Stimulated activated naive B cell treated with anti-CD40 and anti-IgM and Interleukin-4, amounts not matched to agents 10 μg/mL and 1 μg/mL and 100 μg/mL, for 72 hours (primary cell): ENCODE measurements around the gene FBLN7.

Experiments used
- ATAC-seq, 2 donors: fragments of 150-1000 bp; cut with Tn5 transposase; replicated peaks; 2 replicates each; pipeline ENCODE4 v1.10.0; 2021; ENCODE audit warnings: moderate library complexity in 1 of 2
- DNase-seq: peaks from one replicate; pipeline ENCODE4 v3.0.0; 2021
- H3K27ac Mint-ChIP-seq: one replicate; pipeline ENCODE4 v1.8.0; 2022; ENCODE audit warnings: mild to moderate bottlenecking, mixed read lengths
- H3K27me3 Mint-ChIP-seq, 2 donors: one replicate each; pipeline ENCODE4 v1.8.0; 2022; ENCODE audit warnings: mixed read lengths in 2 of 2
- H3K36me3 Mint-ChIP-seq, 2 donors: one replicate each; pipeline ENCODE4 v1.8.0; 2022; ENCODE audit warnings: mixed read lengths in 2 of 2, mild to moderate bottlenecking in 1 of 2
- H3K4me1 Mint-ChIP-seq, 2 donors: one replicate each; pipeline ENCODE4 v1.8.0; 2022; ENCODE audit warnings: mixed read lengths in 2 of 2, mild to moderate bottlenecking in 1 of 2
- H3K4me3 Mint-ChIP-seq, 2 donors: one replicate each; pipeline ENCODE4 v1.8.0; 2022; ENCODE audit warnings: mild to moderate bottlenecking in 2 of 2, mixed read lengths in 2 of 2, moderate library complexity in 1 of 2
- H3K9me3 Mint-ChIP-seq, 2 donors: one replicate each; pipeline ENCODE4 v1.8.0; 2022; ENCODE audit warnings: mixed read lengths in 2 of 2, mild to moderate bottlenecking in 1 of 2

Gene FBLN7

GRCh38 chr2:112174383-112174782 lies 36.2 kb downstream of the FBLN7 start:
- Mint-ChIP-seq H3K4me3 (no peak overlapping the region), H3K27me3 (peaks cover 17 to 30% of the 10 kb centered on the region in 2 donors), H3K36me3 (no peaks in the 10 kb centered on the region), H3K27ac (no peak overlapping the region), H3K4me1 (peaks cover 0 to 1% of the 10 kb centered on the region in 2 donors), H3K9me3 (no peaks in the 10 kb centered on the region)
- ATAC-seq (no peak), DNase-seq (no peak)

GRCh38 chr2:112175333-112175732 lies 37.1 kb downstream of the FBLN7 start:
- peaks cover 26 to 34% of the 10 kb centered on the region in 2 donors for H3K27me3 Mint-ChIP-seq
- H3K4me1 Mint-ChIP-seq = peaks cover 0 to 1% of the 10 kb centered on the region in 2 donors
- peaks cover 0 to under 1% of the 10 kb centered on the region in 2 donors for H3K9me3 Mint-ChIP-seq
- no peak for ATAC-seq
- no peak overlapping the region for H3K4me3 Mint-ChIP-seq
- no peaks in the 10 kb centered on the region for H3K36me3 Mint-ChIP-seq
- no peak overlapping the region for H3K27ac Mint-ChIP-seq
- no peak for DNase-seq

- ATAC-seq (no peak), DNase-seq (no peak)
- H3K4me1 Mint-ChIP-seq = peaks cover 0 to 1% of the 10 kb centered on the region in 2 donors
- H3K36me3 Mint-ChIP-seq = no peaks in the 10 kb centered on the region
- peaks cover 32 to 42% of the 10 kb centered on the region in 2 donors for H3K27me3 Mint-ChIP-seq
- peaks cover 0 to 2% of the 10 kb centered on the region in 2 donors for H3K9me3 Mint-ChIP-seq
- H3K27ac Mint-ChIP-seq = no peak overlapping the region
- H3K4me3 Mint-ChIP-seq = no peak overlapping the region
Measured at GRCh38 chr2:112175958-112176573, 37.9 kb downstream of the FBLN7 start.

GRCh38 chr2:112181571-112182290 lies 43.5 kb downstream of the FBLN7 start:
- H3K4me1 Mint-ChIP-seq = peaks cover 8 to 9% of the 10 kb centered on the region in 2 donors

GRCh38 chr2:112182581-112183034 lies 44.4 kb downstream of the FBLN7 start:
- DNase-seq (no peak), ATAC-seq (peak; percentile 31 to 60)
- H3K4me1 Mint-ChIP-seq = peaks cover 11 to 14% of the 10 kb centered on the region in 2 donors
- no peaks in the 10 kb centered on the region for H3K36me3 Mint-ChIP-seq
- no peak overlapping the region for H3K4me3 Mint-ChIP-seq
- H3K27me3 Mint-ChIP-seq = peaks cover 32 to 65% of the 10 kb centered on the region in 2 donors
- no peak overlapping the region for H3K27ac Mint-ChIP-seq
- peaks cover 4 to 7% of the 10 kb centered on the region in 2 donors for H3K9me3 Mint-ChIP-seq

More at GRCh38 chr2:112181571-112182290, 43.5 kb downstream of the FBLN7 start:
- H3K36me3 Mint-ChIP-seq = no peaks in the 10 kb centered on the region
- no peak for DNase-seq
- H3K4me3 Mint-ChIP-seq = no peak overlapping the region
- H3K27ac Mint-ChIP-seq = no peak overlapping the region
- peak; percentile 59 to 74 for ATAC-seq
- H3K27me3 Mint-ChIP-seq = peaks cover 32 to 72% of the 10 kb centered on the region in 2 donors
- H3K9me3 Mint-ChIP-seq = peaks cover 0 to 2% of the 10 kb centered on the region in 2 donors

- Mint-ChIP-seq H3K9me3 (peaks cover 4 to 7% of the 10 kb centered on the region in 2 donors), H3K27me3 (peaks cover 24 to 56% of the 10 kb centered on the region in 2 donors), H3K4me3 (no peak overlapping the region), H3K27ac (peak overlapping the region; percentile 48), H3K4me1 (peaks cover 18 to 23% of the 10 kb centered on the region in 2 donors), H3K36me3 (no peaks in the 10 kb centered on the region)
- ATAC-seq (no peak), DNase-seq (no peak)
Measured at GRCh38 chr2:112183327-112184025, 45.3 kb downstream of the FBLN7 start.

GRCh38 chr2:112184121-112184520 lies 45.9 kb downstream of the FBLN7 start:
- Mint-ChIP-seq H3K27ac (peak overlapping the region; percentile 48), H3K4me1 (peaks cover 23 to 29% of the 10 kb centered on the region in 2 donors), H3K27me3 (peaks cover 18 to 50% of the 10 kb centered on the region in 2 donors), H3K4me3 (no peak overlapping the region), H3K9me3 (peaks cover 4 to 7% of the 10 kb centered on the region in 2 donors), H3K36me3 (no peaks in the 10 kb centered on the region)
- ATAC-seq = no peak
- DNase-seq = no peak

- Mint-ChIP-seq H3K36me3 (no peaks in the 10 kb centered on the region), H3K4me1 (peaks cover 25 to 32% of the 10 kb centered on the region in 2 donors), H3K27me3 (peaks cover 8 to 40% of the 10 kb centered on the region in 2 donors), H3K27ac (no peak overlapping the region), H3K9me3 (peaks cover 4 to 7% of the 10 kb centered on the region in 2 donors), H3K4me3 (no peak overlapping the region)
- DNase-seq (no peak), ATAC-seq (no peak)
Measured at GRCh38 chr2:112185131-112185530, 46.9 kb downstream of the FBLN7 start.

- Mint-ChIP-seq H3K9me3 (peaks cover 2 to 7% of the 10 kb centered on the region in 2 donors), H3K27ac (peak overlapping the region; percentile 91), H3K4me1 (peaks cover 25 to 29% of the 10 kb centered on the region in 2 donors), H3K27me3 (peaks cover 0 to 21% of the 10 kb centered on the region in 2 donors), H3K36me3 (no peaks in the 10 kb centered on the region), H3K4me3 (no peak overlapping the region)
- DNase-seq = no peak
- ATAC-seq = no peak
Measured at GRCh38 chr2:112187046-112187715, 49.0 kb downstream of the FBLN7 start.

GRCh38 chr2:112187805-112188596 lies 49.8 kb downstream of the FBLN7 start:
- Mint-ChIP-seq H3K27ac (peak overlapping the region; percentile 91), H3K4me1 (peaks cover 24 to 29% of the 10 kb centered on the region in 2 donors), H3K4me3 (peak overlapping the region; percentile 15 to 23), H3K9me3 (peaks cover 2 to 7% of the 10 kb centered on the region in 2 donors), H3K27me3 (peaks cover 0 to 13% of the 10 kb centered on the region in 2 donors), H3K36me3 (no peaks in the 10 kb centered on the region)
- ATAC-seq (peak; percentile 92 to 94), DNase-seq (peak; percentile 25)

- Mint-ChIP-seq H3K27me3 (peaks cover 0 to 3% of the 10 kb centered on the region in 2 donors), H3K4me1 (peaks cover 21 to 23% of the 10 kb centered on the region in 2 donors), H3K36me3 (no peaks in the 10 kb centered on the region), H3K9me3 (peaks cover 2 to 7% of the 10 kb centered on the region in 2 donors), H3K4me3 (no peak overlapping the region), H3K27ac (peak overlapping the region; percentile 91)
- no peak for DNase-seq
- ATAC-seq = no peak
Measured at GRCh38 chr2:112189001-112189556, 50.9 kb downstream of the FBLN7 start.

- DNase-seq (no peak), ATAC-seq (no peak)
- Mint-ChIP-seq H3K36me3 (no peaks in the 10 kb centered on the region), H3K9me3 (no peaks in the 10 kb centered on the region), H3K4me1 (peaks cover 2 to 14% of the 10 kb centered on the region in 2 donors), H3K27ac (no peak overlapping the region), H3K4me3 (no peak overlapping the region), H3K27me3 (no peaks in the 10 kb centered on the region)
Measured at GRCh38 chr2:112194028-112194427, 55.8 kb downstream of the FBLN7 start.

GRCh38 chr2:112194482-112194881 lies 56.3 kb downstream of the FBLN7 start:
- H3K4me3 Mint-ChIP-seq = no peak overlapping the region
- H3K27me3 Mint-ChIP-seq = no peaks in the 10 kb centered on the region
- no peaks in the 10 kb centered on the region for H3K36me3 Mint-ChIP-seq
- H3K9me3 Mint-ChIP-seq = no peaks in the 10 kb centered on the region
- DNase-seq (no peak), ATAC-seq (no peak)
- no peak overlapping the region for H3K27ac Mint-ChIP-seq
- H3K4me1 Mint-ChIP-seq = peaks cover 5 to 15% of the 10 kb centered on the region in 2 donors
